Calu3 (cell line): ENCODE results near the gene SART3. TPM values are rescaled to one million over a fixed set of nuclear protein-coding genes. Genes with fewer than 3 reads are reported as not detected.

Source experiments
- BruUV-seq: library from RNA; stranded (reverse); fragments of 400-500 nt; replicated peaks from 2 replicates; lab custom pipeline; 2021; lab: Mats Ljungman, UMichigan
- CTCF ChIA-PET: fragments of 300-600 bp; sonication (Branson Sonifier 250); formaldehyde crosslinking; loops from one replicate; lab custom pipeline; 2022; ENCODE audit warnings: antibody characterized with exemption; lab: Charles Lee
- DNase-seq: peaks from one replicate; pipeline ENCODE4 v3.0.0; 2022
- H3K27ac Mint-ChIP-seq: one replicate; pipeline ENCODE4 v1.8.0; 2022; ENCODE audit warnings: mixed read lengths; ENCODE audit not compliant: unreplicated experiment
- H3K27me3 Mint-ChIP-seq: one replicate; pipeline ENCODE4 v1.8.0; 2022; ENCODE audit warnings: mixed read lengths; ENCODE audit not compliant: unreplicated experiment
- H3K36me3 Mint-ChIP-seq: one replicate; pipeline ENCODE4 v1.8.0; 2022; ENCODE audit warnings: mild to moderate bottlenecking, moderate library complexity, mixed read lengths; ENCODE audit not compliant: insufficient read depth, unreplicated experiment
- H3K4me1 Mint-ChIP-seq: one replicate; pipeline ENCODE4 v1.8.0; 2022; ENCODE audit warnings: mild to moderate bottlenecking, low read depth, mixed read lengths; ENCODE audit not compliant: unreplicated experiment
- H3K4me3 Mint-ChIP-seq: one replicate; pipeline ENCODE4 v1.8.0; 2022; ENCODE audit warnings: mild to moderate bottlenecking, low read depth, moderate library complexity, mixed read lengths; ENCODE audit not compliant: unreplicated experiment
- H3K9me3 Mint-ChIP-seq: one replicate; pipeline ENCODE4 v1.8.0; 2022; ENCODE audit warnings: low read depth, mixed read lengths; ENCODE audit not compliant: unreplicated experiment
- intact Hi-C: fragments of 100-400 bp; cut with micrococcal nuclease; formaldehyde crosslinking; loops from one replicate; pipeline ENCODE4 v1.10.0; 2022; ENCODE audit not compliant: unreplicated experiment
- total RNA-seq: library from RNA; stranded (reverse); gene quantifications from 2 replicates; pipeline ENCODE4 v1.2.3, GENCODE V29; 2022
- TF ChIP-seq, protein P1 (sequence below): fragments of 200-600 bp; IDR thresholded peaks from one replicate; pipeline ENCODE4 v1.8.0; 2022; ENCODE audit warnings: antibody characterized with exemption; ENCODE audit not compliant: unreplicated experiment

Gene SART3
- total RNA-seq, 1 experiment from 2014 or later = 91.7 TPM

DNA sequence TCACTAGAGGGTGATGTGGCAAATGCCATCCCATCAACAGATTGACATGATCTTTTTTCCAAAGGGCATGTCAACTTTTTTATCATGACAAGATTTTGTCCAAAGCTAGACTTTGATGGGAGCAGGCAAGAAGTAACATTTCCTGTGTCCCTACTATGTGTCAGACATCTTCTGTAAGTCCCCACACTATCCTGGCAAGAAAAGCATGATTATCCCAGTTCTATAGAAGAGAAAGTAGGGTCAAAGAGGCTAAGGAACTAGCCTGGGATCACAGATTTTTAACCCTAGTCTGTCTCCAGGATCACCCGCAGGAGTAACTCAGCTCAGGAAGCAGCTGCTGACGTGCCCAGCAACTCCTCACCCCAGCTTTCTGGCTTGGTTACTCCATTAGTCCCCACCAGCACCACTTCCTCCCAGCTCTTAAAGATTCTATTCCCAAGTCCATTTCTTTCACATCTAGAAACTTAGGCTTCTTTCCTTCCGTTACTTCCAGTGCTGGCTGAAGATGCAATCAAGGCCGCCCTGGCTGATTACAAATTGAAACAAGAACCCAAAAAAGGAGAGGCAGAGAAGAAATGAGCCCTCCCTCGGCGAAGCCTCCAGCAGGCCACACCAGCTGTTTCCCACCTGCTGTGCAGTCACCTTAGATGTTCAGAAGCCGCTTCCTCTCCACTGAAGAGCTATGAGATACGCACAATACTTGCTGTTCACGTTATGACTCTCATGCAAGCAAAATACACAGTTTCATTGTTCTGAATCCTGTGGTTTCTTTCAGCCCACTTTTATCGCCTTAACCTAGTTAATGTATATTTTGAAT lies 7.6 kb upstream of the SART3 start:
- intact Hi-C loops = loop anchor here (10.0 kb wide), 1 partner anchor 266 kb away; no protein-coding TSS in a partner anchor
- Mint-ChIP-seq H3K36me3 (peaks cover 54% of the 10 kb centered on the region), H3K27ac (no peak overlapping the region), H3K27me3 (no peaks in the 10 kb centered on the region), H3K9me3 (no peaks in the 10 kb centered on the region), H3K4me3 (no peak overlapping the region), H3K4me1 (peaks cover 12% of the 10 kb centered on the region)
- TF ChIP-seq, protein P1, sequence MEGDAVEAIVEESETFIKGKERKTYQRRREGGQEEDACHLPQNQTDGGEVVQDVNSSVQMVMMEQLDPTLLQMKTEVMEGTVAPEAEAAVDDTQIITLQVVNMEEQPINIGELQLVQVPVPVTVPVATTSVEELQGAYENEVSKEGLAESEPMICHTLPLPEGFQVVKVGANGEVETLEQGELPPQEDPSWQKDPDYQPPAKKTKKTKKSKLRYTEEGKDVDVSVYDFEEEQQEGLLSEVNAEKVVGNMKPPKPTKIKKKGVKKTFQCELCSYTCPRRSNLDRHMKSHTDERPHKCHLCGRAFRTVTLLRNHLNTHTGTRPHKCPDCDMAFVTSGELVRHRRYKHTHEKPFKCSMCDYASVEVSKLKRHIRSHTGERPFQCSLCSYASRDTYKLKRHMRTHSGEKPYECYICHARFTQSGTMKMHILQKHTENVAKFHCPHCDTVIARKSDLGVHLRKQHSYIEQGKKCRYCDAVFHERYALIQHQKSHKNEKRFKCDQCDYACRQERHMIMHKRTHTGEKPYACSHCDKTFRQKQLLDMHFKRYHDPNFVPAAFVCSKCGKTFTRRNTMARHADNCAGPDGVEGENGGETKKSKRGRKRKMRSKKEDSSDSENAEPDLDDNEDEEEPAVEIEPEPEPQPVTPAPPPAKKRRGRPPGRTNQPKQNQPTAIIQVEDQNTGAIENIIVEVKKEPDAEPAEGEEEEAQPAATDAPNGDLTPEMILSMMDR = no peak
- BruUV-seq = no TSS peak
- no peak for DNase-seq
- CTCF ChIA-PET = interaction anchor here (0.6 kb wide), 1 partner anchor 11 kb away, joined by 9 read pairs; no protein-coding TSS in a partner anchor

DNA sequence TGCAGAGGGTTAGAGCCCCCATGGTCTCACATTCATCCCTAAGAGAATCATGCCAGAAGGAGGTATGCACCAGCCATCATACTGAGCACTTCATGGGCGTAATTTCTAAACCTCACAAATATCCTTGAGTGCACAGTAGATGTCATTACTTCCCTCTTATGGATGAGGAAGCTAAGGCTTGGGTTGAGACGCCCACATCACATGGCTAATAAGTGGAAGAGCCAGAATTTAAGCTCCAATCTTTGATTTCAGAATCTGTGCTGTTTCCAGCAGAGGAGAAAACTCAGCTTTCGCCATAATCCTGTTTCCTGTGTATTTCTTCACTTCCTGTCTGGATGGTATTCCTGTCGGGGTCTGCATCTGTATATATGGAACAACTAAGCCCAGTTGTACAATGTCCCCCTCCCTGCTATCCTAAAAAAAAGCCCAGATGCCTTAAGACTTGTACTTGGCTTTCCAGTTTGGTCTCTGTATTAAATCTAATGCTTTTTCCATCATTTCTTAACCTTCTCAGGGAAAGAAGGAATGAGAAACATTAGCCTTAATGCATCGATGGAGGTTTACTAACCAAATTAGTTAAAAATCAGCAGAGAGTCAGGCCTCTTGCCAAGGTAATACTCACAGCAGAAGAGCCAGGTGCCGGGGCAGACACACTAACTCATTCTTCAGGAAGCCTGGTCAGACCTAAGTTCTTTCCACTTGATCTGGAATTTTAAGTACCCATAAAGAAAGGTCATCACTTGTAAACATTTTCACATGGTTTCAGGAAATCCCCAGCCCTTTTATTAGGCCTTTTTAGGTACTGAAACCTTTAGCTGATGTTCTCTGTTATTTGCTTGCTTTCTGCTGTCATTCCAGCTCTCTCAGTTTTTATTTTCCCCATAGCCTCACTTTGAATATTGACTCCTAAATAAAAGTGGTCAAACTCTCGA lies 6.7 kb upstream of the SART3 start:
- no peak overlapping the region for H3K4me3 Mint-ChIP-seq
- TF ChIP-seq, protein P1 = no peak
- no TSS peak for BruUV-seq
- CTCF ChIA-PET = no interaction called here
- intact Hi-C loops = loop anchor here (10.0 kb wide), 1 partner anchor 267 kb away; no protein-coding TSS in a partner anchor
- H3K4me1 Mint-ChIP-seq = peaks cover 12% of the 10 kb centered on the region
- H3K36me3 Mint-ChIP-seq = peaks cover 62% of the 10 kb centered on the region
- H3K27me3 Mint-ChIP-seq = no peaks in the 10 kb centered on the region
- no peak for DNase-seq
- H3K9me3 Mint-ChIP-seq = no peaks in the 10 kb centered on the region
- no peak overlapping the region for H3K27ac Mint-ChIP-seq

DNA sequence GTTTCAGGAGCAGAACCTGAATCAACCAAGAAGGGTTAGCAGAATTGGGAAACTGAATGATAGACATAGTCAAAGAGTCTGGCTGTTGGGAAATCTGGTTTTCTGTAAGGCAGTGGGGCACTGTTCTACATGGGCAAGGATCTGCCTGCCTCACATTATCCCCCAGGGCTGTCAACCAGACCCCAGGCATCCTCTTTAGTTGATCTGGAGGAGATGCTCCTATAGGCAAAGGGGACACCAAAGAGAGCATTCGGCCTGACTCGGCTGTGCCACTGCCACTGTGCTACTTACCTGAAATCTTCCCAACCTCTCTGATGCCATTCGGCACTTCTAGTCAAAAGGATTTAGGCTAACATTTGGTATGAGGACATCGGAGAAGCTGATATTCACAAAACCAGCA lies 5.5 kb upstream of the SART3 start:
- CTCF ChIA-PET = interaction anchor here (0.6 to 1.1 kb wide), 3 partner anchors 50 to 588 kb away, joined by 3 to 19 read pairs (median 8); no protein-coding TSS in a partner anchor
- H3K27me3 Mint-ChIP-seq = no peaks in the 10 kb centered on the region
- BruUV-seq = no TSS peak
- DNase-seq = no peak
- TF ChIP-seq, protein P1 = no peak
- H3K4me3 Mint-ChIP-seq = no peak overlapping the region
- H3K27ac Mint-ChIP-seq = no peak overlapping the region
- intact Hi-C loops = loop anchor here (10.0 kb wide), 1 partner anchor 268 kb away; no protein-coding TSS in a partner anchor
- H3K4me1 Mint-ChIP-seq = peaks cover 12% of the 10 kb centered on the region
- H3K9me3 Mint-ChIP-seq = no peaks in the 10 kb centered on the region
- H3K36me3 Mint-ChIP-seq = peaks cover 70% of the 10 kb centered on the region

DNA sequence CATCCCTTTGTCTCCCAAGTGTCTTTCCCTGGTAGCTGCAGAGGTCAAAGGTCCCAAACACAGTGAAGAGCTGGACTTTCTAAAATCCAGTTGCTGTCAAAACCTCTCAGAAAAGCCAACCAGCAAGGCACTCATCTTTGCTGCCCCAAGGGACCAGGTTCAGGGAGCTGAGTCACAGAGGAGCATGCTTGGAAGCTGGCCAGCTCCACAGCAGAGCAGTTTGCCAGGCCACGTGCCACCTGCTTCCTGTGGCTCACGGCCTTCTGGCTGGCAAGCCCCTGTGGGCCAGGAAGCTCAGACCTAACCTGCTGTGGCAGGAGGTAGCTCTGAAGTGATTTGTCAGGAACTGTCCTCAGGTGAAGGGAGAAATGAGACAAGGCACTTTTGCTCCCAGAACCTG lies 5.0 kb upstream of the SART3 start:
- Mint-ChIP-seq H3K9me3 (no peaks in the 10 kb centered on the region), H3K27ac (no peak overlapping the region), H3K4me1 (peaks cover 12% of the 10 kb centered on the region), H3K36me3 (peaks cover 75% of the 10 kb centered on the region), H3K4me3 (no peak overlapping the region), H3K27me3 (no peaks in the 10 kb centered on the region)
- CTCF ChIA-PET = interaction anchor here (0.6 to 1.1 kb wide), 3 partner anchors 49 to 588 kb away, joined by 3 to 19 read pairs (median 8); no protein-coding TSS in a partner anchor
- peak; percentile 89 for DNase-seq
- BruUV-seq = no TSS peak
- intact Hi-C loops = loop anchor here (10.0 kb wide), 1 partner anchor 269 kb away; no protein-coding TSS in a partner anchor
- TF ChIP-seq, protein P1 = no peak
